Superior temporal gyrus (tissue), 1 donor: ENCODE data around the gene ROCK2.

Experiments
- DNase-seq: peaks from one replicate; pipeline ENCODE4 v3.0.0-alpha.2; 2016; ENCODE audit errors: extremely low spot score

ROCK2 gene

DNA sequence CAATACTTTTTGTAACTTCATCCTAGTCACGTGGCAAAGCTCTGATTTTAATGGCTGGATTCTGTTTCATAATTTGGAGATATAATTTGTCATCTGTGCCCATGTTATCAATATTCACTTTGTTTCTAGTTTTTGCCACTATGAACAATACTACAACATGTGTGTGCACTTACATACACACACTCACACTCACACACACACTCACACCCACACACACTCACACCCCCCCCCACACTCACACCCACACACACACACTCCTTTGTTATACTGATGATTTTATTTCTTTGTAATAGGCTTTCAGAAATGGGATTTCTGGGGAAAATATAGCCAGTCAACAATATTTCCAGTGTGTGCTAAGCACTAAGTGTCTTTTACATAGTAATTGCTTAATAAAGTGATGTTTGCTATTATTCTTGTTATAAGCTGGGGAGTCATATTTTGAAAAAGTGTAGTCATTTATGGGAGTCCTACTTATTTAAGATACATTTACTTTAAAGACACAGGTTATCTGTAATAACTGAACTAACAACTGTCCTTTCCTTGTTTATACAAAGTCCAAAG, 22.8 kb upstream of the ROCK2 start:
- no peak for DNase-seq

DNA sequence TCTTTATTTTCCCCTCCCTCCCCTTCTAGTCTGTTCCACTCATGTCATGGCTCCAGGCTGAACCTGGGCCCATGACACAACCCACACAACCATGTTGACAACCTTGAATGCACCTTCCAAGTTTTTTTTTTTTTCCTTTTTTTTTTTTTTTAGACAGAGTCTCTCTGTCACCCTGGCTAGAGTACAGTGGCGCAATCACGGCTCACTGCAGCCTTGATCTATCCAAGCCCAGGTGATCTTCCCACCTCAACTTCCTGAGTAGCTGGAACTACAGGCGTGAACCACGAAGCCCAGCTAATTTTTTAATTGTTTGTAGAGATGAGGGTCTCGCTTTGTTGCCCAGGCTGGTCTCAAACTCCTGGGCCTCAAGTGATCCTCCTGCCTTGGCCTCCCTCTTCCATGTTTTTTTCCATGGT, 21.9 kb upstream of the ROCK2 start:
- no peak for DNase-seq

DNA sequence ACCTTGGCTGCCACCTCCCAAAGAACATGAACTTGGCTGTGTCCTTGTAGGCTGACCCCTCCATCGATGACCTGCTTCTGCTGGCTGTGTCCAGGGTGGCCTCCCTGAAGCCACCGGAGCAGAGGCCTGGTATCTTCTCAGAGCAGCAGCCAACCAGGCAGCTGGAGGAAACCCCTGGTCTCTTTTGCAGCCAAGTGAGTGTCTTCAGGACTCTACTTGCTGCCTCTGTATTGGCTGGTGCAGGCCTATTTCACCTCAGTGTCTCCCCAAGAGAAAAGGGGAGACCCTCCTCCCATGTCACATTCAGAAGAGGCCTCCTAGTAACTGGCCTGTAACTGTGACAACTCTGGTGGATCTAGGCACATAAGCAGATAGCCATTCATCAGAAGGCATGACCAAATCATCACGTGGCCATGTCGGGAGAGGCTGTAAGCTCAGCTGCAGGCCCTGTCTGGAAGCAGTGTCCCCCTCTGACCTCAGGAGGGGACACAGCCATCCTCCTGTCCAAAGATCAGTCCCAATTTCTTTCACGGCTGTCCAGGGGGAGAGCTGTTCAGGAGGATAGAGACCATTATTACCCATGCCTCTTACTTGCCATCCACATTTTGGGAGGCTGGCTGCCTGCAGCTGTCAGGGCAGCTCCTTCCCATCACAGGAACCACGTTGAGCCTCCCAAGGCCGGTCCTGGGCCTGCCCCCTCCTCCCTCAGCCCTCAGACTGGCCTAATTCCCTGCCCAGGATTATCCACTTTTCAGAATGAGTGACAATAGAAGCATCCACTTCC, 20.9 kb upstream of the ROCK2 start:
- DNase-seq = no peak

DNA sequence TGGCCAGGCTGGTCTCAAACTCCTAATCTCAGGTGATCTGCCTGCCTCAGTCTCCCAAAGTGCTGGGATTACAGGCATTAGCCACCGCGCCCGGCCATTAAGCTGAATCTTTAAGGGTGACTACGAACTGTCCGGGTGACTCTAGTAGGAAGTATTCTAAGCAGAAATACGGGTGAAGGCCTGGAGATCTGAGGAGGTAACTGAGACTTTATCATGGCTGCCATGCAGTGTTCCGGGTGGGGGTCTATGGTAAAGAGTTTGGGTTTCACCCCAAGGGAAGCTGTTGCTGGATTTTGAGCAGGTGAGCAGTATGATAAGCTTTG, 20.1 kb upstream of the ROCK2 start:
- no peak for DNase-seq

DNA sequence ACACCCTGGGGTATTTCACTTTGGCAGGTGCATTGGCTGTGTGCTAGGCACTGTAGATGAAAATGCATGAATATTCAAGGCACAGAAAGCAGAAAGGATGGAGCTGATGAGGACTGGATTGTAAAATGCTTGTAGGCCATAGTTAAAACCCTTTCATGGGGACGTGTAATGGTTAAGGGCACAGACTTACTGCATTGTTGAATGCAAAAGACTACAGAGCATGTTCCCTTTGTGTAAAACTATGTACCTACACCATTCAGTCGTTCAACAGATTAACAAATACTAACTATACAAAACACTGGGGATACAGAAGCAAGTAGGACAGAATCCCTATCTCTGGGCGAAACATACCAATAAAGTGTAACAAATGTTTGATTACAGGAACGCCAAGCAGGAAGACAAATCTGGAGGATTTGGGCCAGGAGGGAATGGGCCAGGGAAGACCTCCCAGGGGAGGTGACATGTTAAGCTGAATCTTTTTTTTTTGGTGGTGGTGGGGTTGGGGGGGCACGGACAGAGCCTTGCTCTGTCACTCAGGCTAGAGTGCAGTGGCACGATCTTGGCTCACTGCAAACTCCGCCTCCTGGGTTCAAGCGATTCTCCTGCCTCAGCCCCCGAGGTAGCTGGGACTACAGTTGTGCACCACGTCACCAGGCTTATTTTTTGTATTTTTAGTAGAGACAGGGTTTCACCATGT, 19.6 kb upstream of the ROCK2 start:
- DNase-seq = no peak

DNA sequence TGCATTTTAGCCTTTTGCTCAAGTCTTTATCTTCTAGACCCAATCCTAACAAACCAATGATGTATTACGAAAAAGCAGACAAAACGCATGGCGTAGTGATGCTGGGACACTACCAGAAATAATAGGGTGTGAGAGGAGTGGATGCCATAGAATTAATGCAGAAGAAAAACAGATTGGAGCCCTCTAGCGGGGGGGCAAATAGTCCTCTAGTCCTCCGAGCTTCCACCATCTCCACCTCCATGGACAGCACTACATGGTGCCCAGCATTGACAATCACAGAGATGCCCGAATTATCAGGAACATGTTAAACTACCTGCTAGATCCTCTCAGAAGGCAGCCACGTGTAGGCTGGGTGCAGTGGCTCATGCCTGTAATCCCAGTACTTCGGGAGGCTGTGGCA, 15.4 kb upstream of the ROCK2 start:
- no peak for DNase-seq

DNA sequence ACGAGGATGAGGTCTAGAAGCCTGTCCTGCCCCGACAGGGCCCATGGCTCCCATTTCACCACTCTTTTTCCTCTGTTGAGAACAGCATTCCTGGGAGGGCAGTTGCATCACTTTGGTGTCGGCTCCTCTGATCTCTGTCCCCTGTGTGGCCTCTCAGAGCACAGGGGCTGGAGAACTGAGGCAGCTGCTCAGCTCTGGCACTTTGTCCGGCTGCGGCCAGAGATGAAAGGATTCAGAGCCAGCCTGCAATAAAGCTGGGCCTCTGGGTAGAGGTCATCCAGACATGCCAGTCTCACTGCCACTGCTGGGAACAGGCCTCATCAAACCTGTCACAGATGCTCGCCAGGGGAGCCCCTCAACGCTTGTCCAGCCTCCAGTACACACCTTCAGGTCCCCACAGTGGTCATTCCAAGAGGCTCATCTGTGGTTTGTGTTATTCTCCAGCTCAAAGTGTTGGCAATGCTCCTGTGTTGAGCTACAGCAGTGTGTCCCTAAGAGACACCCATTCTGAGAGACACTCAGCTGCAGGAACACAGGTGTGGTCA, 13.1 kb upstream of the ROCK2 start:
- DNase-seq = no peak

DNA sequence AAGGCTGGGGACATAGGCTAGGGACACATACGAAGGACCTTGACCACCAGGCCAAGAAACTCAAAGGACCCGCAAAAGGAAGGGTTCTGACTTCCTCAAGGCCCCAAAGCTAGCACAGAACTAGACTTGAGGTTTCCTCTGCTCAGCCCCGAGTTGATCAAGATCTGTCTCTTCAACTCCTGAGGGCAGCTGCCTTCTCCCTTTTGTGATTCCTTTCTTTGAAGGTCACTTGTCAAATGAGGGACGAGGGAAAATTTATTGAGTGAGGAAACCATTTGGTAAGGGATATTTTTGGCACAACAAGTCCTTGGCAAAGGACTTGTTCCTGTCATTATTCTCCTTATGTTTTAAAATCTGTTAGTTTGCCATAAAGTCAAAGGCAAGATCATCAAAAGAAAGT, 12.3 kb upstream of the ROCK2 start:
- DNase-seq = no peak

DNA sequence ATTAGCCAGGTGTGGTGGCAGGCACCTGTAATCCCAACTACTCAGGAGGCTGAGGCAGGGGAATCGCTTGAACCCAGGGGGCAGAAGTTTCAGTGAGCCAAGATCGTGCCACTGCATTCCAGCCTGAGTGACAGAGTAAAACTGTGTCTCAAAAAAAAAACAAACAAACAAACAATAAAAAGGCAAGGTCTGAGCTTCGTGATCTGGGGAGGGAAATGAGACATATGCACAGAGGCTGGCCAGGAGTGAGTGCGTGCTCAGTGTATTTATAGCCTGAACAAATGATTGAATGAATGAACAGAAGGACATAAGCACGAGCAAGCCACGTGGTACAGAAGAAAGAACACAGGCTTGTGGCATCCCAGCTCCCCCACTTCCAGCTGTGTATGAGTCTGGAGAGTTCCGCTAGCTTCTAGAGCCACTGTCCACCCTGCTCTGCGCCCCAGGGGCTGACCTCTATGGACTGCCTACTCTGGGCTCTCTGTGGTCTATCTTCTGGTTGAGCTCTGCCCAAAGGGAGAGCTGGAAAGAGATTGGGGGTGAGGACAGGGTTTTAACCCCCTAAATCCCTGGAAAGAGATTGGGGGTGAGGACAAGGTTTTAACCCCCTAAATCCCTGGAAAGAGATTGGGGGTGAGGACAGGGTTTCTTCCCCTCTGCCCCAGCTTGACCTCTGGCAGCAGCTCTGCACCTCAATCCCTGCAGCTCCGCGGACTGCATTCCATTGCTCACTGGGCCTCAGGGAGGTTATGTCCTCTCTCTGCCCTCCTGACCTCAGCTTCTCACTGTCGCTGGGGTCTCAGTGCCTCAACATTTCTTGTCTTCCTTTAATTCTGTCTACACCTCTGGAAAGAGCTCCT, 11.0 kb upstream of the ROCK2 start:
- no peak for DNase-seq

DNA sequence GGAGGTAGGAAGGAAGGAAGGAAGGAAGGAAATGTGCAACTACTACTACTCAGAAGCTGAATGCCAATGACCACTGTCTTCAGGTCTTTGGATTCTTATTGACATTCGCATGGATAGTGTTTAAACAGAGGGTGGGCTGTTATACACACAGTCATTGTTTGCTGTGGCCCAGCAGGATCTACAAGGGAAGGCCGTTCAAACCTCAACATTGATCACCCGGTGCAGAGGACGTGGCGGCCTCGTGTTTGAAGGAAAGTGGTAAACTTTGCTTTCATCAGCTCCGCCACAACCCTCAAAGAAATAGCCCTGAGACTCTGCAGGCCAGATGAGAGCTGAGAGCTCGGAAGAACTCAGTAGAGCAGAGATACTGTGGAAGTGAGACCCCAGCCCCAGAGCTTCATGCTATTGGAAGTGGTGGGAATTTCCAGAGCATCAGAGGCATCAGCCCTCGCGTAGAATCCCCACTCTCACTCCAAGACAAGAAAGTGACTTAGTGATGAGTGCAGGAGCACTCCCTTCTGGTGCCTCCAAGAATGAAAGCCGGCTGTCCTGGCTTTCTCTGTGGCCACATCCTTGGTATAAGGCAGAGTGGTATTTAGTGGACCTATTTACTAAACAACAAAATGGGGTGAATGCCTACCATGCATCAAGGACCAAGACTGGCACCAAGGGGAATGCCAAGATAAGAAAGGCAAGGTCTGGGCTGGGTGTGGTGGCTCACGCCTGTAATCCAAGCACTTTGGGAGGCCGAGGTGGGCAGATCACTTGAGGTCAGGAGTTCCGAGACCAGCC, 10.1 kb upstream of the ROCK2 start:
- DNase-seq = no peak

DNA sequence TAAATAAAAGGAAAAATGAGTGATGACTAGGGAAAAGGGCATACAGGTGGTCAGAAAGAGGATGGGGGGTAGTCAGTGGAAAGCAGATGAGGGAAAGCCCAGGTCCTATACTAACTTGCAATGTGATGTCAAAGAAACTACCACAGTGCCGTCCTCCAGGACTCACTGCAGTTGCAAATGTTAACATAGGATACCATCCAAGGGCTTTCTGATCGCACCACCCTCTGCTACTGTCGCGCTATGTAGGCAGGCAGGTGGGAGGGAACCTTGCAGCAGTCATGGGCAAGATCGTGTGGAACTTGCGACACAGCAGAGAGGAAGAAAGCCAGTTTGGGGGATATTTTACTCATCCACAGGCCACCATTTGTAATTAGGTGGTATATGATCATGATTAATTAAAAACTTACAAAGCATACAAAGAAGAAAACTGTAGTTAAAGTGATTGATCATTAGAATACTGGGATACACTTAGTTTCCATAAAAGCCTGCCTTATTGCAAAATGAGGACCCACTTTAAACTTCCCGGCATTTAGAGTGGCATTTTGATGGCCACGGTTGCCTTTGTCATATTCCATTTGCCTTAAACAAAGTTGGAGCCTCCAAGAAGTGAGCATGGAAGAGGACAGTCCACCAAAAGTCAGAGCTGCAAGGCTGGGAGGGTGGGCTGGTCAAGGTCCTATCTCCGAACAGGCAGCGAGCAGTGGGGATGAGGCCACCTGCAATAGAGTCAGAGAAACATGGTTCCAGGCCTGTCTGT, 8.5 kb upstream of the ROCK2 start:
- DNase-seq = no peak

DNA sequence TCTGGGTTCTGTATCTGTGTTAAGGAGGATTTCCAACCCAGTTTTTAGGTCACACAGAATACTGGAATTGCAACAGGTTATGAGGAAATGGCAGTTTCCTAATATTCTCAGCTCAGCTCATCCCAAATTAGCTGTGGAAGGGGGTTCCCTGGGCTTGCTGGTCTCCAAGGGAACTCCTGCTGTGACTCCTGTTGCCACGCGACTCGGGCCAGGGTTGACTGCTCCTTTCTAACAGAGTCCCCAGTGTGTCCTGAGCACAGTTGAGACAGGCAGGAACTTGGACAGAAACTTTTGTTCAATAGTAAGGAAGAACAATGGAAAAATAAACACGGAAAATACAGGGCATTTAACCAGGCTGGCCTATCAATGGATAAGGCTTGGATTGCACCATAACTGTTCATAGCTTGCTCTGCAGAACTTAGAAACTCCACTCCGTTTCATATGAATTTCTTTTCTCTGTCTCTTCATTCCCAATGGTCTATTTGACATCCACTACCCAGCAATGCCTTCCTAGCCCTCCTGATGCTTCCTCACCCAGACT, 3.8 kb upstream of the ROCK2 start:
- DNase-seq = no peak

DNA sequence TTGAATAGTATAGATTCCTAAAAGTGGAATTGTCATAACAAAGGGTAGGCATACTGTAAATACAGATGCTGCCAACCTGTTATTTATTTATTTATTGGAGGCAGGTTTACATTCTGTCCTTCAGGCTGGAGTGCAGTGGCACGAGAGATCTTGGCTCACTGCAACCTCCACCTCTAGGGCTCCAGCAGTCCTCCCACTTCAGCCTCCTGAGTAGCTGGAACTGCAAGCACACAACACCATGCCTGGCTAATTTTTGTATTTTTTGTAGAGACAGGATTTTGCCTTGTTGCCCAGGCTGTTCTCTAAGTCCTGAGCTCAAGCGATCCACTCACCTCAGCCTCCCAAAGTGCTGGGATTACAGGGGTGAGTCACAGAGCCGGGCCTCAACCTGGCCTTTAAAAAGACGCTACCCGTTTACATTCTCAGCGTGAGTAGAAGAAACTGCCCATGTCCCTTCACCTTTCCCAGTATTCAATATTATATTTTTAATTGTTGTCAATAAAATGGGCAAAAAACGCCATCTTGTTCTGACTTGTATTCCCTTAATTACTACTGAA, 3.0 kb upstream of the ROCK2 start:
- DNase-seq = no peak

DNA sequence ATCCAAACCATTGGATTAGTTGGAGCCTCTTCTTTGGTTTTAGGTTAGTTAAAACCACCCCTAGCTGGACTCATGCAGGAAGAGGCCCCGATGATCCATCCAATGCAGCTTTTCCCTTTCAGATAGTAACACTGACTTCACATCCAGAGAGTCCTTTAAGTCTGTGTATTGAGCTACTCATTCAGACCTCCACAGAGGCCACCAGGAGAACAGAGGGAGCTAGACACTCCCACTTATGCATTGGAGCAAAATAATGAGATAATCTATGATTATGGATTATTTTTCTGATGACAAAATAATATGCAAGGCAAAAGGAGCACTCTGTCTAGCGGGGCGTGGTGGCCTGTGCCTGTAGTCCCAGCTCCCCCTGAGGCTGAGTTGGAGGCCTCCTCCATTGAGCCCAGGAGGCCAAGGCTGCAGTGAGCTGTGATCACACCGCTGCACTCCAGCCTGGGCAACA, 1.6 kb upstream of the ROCK2 start:
- DNase-seq = no peak

DNA sequence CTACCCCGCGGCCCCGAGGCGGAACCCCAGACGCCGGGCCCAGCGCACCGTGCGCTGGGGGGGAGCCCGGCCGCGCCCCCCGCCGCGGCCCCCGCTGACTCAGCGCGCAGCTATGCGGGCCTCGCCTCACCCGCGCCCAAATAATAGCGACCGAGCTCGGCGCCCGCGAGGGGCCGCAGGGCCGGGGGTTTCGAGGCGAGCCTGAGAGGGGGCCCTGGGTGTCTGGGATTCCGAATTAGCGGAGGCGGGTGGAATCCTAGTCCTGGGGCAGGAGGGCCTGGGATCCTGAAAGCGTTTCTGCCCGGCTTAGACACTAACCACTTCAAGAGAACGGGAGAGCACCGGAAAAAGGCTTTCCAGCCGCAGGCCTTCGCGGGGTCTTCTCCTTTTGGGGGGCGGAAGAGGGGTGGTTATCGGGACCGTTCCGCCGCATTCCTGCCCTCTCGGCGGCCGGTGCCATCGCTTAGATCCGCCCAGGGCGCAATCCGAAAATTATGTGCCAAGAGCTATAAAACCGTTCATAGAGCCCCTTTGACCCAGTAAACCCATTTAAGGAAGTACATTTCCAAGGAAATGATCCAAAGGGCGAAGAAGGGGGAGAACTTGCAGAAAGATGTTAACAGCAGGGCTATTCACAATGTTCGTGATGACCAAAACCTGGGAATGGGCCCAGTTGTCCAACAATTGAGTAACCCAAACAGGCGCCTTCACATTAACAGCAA, 681 bp upstream of the ROCK2 start:
- DNase-seq = peak; percentile 71

DNA sequence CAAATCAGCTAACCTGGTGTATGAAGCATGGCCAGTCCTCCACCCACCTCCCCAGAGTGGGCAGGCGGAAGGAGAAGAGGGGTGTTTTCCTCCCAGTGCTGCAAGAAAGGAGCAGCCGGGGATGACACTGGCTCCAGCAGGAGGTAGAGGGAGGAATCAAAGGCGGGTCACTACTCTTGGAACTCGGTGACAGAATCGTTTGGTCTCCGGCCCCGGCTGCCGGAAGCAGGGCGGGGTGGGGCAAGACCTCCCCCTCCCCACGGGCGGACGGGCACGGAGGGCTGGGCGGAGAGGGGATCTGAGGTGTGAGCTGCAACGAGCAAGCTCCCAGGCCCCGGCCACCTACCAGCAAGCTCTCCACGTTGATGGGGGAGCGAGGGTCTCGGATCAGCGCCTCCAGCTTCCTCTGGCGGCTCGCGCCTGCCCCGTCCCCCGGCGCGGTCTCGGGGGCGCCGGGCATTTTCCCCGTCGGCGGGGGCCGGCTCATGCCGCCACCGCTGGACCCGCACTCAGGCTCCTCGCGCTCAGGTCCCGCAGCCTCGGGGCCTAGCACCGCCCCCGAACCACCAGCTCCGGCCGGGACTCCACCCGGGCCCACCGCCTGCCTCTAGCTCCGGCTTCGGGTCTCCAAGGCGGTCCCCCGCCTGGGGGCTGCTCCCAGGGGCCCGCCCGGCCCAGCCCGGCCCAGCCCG, 640 bp downstream of the ROCK2 start:
- DNase-seq = no peak

DNA sequence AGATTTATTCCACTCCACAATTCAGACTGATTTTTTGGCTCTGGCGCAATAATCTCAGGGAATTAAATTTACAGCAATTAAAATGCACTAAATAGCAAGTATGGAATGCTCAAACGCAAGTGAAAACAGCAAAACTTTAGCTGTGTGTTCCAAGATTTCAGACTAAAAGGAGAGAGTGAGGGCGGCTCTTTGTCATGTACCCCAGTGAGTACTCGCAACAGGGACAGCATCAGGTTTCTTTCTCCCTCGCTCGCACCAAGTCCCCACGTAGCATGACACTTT, 1.1 kb downstream of the ROCK2 start:
- peak; percentile 55 for DNase-seq

DNA sequence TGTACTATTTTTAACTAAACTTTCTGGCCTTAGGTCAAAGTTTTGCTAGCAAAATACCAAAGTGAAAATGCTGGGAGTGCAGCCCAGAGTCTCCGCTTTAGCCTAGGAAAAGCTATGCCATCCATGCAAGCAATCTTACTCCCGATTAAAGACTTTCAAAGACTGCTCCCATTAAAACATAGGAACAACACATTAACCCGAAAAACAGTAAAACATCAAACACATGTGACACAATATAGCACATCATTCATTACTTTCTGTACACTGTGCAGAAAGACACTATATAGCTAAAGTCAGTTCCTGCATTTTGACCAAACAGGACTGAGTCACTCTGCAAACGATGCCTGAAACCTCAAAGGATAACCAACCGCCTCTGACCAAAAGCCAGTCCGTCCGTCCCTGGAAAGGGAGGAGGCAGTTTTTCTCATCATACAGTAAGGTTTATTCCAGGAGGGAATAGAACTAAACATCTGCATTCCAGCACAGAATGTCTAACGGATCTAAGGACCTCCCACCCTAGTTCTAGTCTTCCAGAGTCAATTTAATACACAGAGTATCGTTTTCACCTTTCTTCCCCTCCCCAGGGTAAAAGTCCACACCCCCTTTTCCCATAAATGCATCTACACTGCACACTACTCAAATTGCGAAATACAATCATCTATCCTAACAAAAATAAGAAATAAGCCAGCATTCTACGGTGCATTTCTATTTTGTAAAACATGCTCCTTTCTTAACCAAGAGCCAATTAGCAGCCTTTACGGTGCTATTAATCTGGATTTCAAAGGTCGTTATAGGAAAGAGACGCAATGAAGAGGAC, 1.7 kb downstream of the ROCK2 start:
- DNase-seq = peak; percentile 63
